ENCODE data around the gene STX3. TPM values are rescaled to one million over a fixed set of nuclear protein-coding genes. Genes with fewer than 3 reads are reported as not detected.

Gene STX3
- total RNA-seq, 4 donors from 2014 or later: 131 to 156 (median 142) TPM

GRCh38 chr11:59787816-59788215 is 32.6 kb downstream of the STX3 start:
- DNase-seq: no peak
- Histone ChIP-seq H3K36me3 (peaks cover 0 to 25% (median 2%) of the 10 kb centered on the region in 4 donors), H3K9me3 (no peaks in the 10 kb centered on the region), H3K4me1 (peaks cover 0 to 42% (median 12%) of the 10 kb centered on the region in 4 donors), H3K4me3 (no peak overlapping the region), H3K27me3 (no peaks in the 10 kb centered on the region), H3K27ac (peak overlapping the region in 3 of 4 donors; percentile 74 to 79 (median 79))
- no peak for TF ChIP-seq POLR2A (IDR thresholded peaks at IDR 0.05)
- TF ChIP-seq POLR2AphosphoS5 (IDR thresholded peaks at IDR 0.05): no peak
- no peak for TF ChIP-seq CTCF (IDR thresholded peaks at IDR 0.05)
- no peak for TF ChIP-seq EP300 (IDR thresholded peaks at IDR 0.05; ENCODE audit: low read depth)
- in situ Hi-C loops (cut with MboI; ENCODE audit: low pct_ligation_motif_present in 1 of 4, low pct_unique_long_range_greater_than_20kb in 1 of 4, low sequenced_read_pairs in 3 of 4) (no loop called here), intact Hi-C loops (cut with DNase I; ENCODE audit: low total_unique reads) (no loop called here)
- WGBS, 2 donors (ENCODE audit: low coverage in 1 of 2): 65 to 71% methylated on average over 3 of the region's 3 CpGs

GRCh38 chr11:59791639-59792038 is 36.5 kb downstream of the STX3 start:
- Histone ChIP-seq H3K4me3 (no peak overlapping the region), H3K27ac (no peak overlapping the region), H3K27me3 (no peaks in the 10 kb centered on the region), H3K9me3 (no peaks in the 10 kb centered on the region), H3K36me3 (peaks cover 0 to 48% (median 8%) of the 10 kb centered on the region in 4 donors), H3K4me1 (peaks cover 0 to 13% (median 7%) of the 10 kb centered on the region in 4 donors)
- in situ Hi-C loops (cut with MboI; ENCODE audit: low pct_ligation_motif_present in 1 of 4, low pct_unique_long_range_greater_than_20kb in 1 of 4, low sequenced_read_pairs in 3 of 4) (no loop called here), intact Hi-C loops (cut with DNase I; ENCODE audit: low total_unique reads) (no loop called here)
- 70 to 81% methylated on average over 2 to 4 of the region's 4 CpGs for WGBS, 2 donors (ENCODE audit: low coverage in 1 of 2)
- TF ChIP-seq POLR2A (IDR thresholded peaks at IDR 0.05) (no peak), EP300 (IDR thresholded peaks at IDR 0.05; ENCODE audit: low read depth) (no peak), POLR2AphosphoS5 (IDR thresholded peaks at IDR 0.05) (no peak), CTCF (IDR thresholded peaks at IDR 0.05) (no peak)
- no peak for DNase-seq

- no peak for TF ChIP-seq EP300 (IDR thresholded peaks at IDR 0.05; ENCODE audit: low read depth)
- TF ChIP-seq CTCF (IDR thresholded peaks at IDR 0.05): no peak
- TF ChIP-seq POLR2A (IDR thresholded peaks at IDR 0.05): no peak
- no peak for TF ChIP-seq POLR2AphosphoS5 (IDR thresholded peaks at IDR 0.05)
- Histone ChIP-seq H3K4me1 (peaks cover 0 to 4% (median 0%) of the 10 kb centered on the region in 4 donors), H3K27me3 (no peaks in the 10 kb centered on the region), H3K4me3 (no peak overlapping the region), H3K36me3 (peaks cover 0 to 53% (median 13%) of the 10 kb centered on the region in 4 donors), H3K9me3 (no peaks in the 10 kb centered on the region), H3K27ac (no peak overlapping the region)
- 69 to 82% methylated on average over 1 of the region's 1 CpG for WGBS, 2 donors (ENCODE audit: low coverage in 1 of 2)
- intact Hi-C loops (cut with DNase I; ENCODE audit: low total_unique reads): no loop called here
- no peak for DNase-seq
- in situ Hi-C loops (cut with MboI; ENCODE audit: low pct_ligation_motif_present in 1 of 4, low pct_unique_long_range_greater_than_20kb in 1 of 4, low sequenced_read_pairs in 3 of 4): no loop called here
Measured at GRCh38 chr11:59792507-59792906, 37.3 kb downstream of the STX3 start.

GRCh38 chr11:59794417-59794816 is 39.2 kb downstream of the STX3 start:
- WGBS, 2 donors (ENCODE audit: low coverage in 1 of 2): 78% methylated on average over 3 of the region's 3 CpGs; no CpG with 5 or more reads in 1 of the 2 donors
- Histone ChIP-seq H3K27me3 (no peaks in the 10 kb centered on the region), H3K4me3 (no peak overlapping the region), H3K4me1 (no peaks in the 10 kb centered on the region), H3K36me3 (peaks cover 0 to 45% (median 15%) of the 10 kb centered on the region in 4 donors), H3K9me3 (no peaks in the 10 kb centered on the region), H3K27ac (no peak overlapping the region)
- in situ Hi-C loops (cut with MboI; ENCODE audit: low pct_ligation_motif_present in 1 of 4, low pct_unique_long_range_greater_than_20kb in 1 of 4, low sequenced_read_pairs in 3 of 4): no loop called here
- TF ChIP-seq POLR2AphosphoS5 (IDR thresholded peaks at IDR 0.05) (no peak), CTCF (IDR thresholded peaks at IDR 0.05) (no peak), EP300 (IDR thresholded peaks at IDR 0.05; ENCODE audit: low read depth) (no peak), POLR2A (IDR thresholded peaks at IDR 0.05) (no peak)
- DNase-seq: no peak
- intact Hi-C loops (cut with DNase I; ENCODE audit: low total_unique reads): no loop called here
